GM19395 (cell line): Measurements from ENCODE around the gene SMYD2.
A peak's percentile ranks its signal among the peaks of the same experiment; 100 is the strongest.

Experiments
- ATAC-seq: cut with Tn5 transposase; IDR thresholded peaks from one replicate; pipeline ENCODE4 v1.9.1; 2021; ENCODE audit warnings: mild to moderate bottlenecking, moderate library complexity; ENCODE audit not compliant: unreplicated experiment

The SMYD2 gene

GRCh38 chr1:214281021-214281719 lies at the start of gene SMYD2:
SMYD2 (plus strand) TSS chr1:214281159; CDS start chr1:214281255, 96 bp downstream.
- peak; percentile 79 for ATAC-seq

- ATAC-seq: no peak
Observed at GRCh38 chr1:214233856-214234634, 46.9 kb upstream of the SMYD2 start.

- no peak for ATAC-seq
Observed at GRCh38 chr1:214234635-214235025, 46.3 kb upstream of the SMYD2 start.

GRCh38 chr1:214236477-214236876 lies 44.5 kb upstream of the SMYD2 start:
- ATAC-seq: no peak

- ATAC-seq: no peak
Observed at GRCh38 chr1:214241060-214241459, 39.9 kb upstream of the SMYD2 start.

GRCh38 chr1:214244252-214244651 lies 36.7 kb upstream of the SMYD2 start:
- ATAC-seq: no peak

GRCh38 chr1:214244841-214245240 lies 36.1 kb upstream of the SMYD2 start:
- no peak for ATAC-seq

- no peak for ATAC-seq
Observed at GRCh38 chr1:214247501-214248041, 33.4 kb upstream of the SMYD2 start.

GRCh38 chr1:214248311-214249085 lies 32.5 kb upstream of the SMYD2 start:
- ATAC-seq: no peak

GRCh38 chr1:214249651-214250050 lies 31.3 kb upstream of the SMYD2 start:
- ATAC-seq: no peak

- ATAC-seq: no peak
Observed at GRCh38 chr1:214251354-214251753, 29.6 kb upstream of the SMYD2 start.

- no peak for ATAC-seq
Observed at GRCh38 chr1:214255509-214255908, 25.4 kb upstream of the SMYD2 start.

- peak; percentile 51 for ATAC-seq
Observed at GRCh38 chr1:214259353-214259977, 21.5 kb upstream of the SMYD2 start.

- ATAC-seq: no peak
Observed at GRCh38 chr1:214260561-214261205, 20.3 kb upstream of the SMYD2 start.

GRCh38 chr1:214261206-214262123 lies 19.5 kb upstream of the SMYD2 start:
- ATAC-seq: peak; percentile 93

- ATAC-seq: no peak
Observed at GRCh38 chr1:214264196-214264595, 16.8 kb upstream of the SMYD2 start.

GRCh38 chr1:214264976-214265375 lies 16.0 kb upstream of the SMYD2 start:
- ATAC-seq: no peak

GRCh38 chr1:214270097-214270650 lies 10.8 kb upstream of the SMYD2 start:
- ATAC-seq: no peak
